NCI-H1092 treated with DMSO at 0.1 percent for 48 hours (cell line): Measurements from ENCODE around the gene ARID1B.
"Not testable (repeated sequence)": the region's sequence is repeated elsewhere in the genome, so short reads cannot be mapped to it uniquely, and the experiment has no call there.

Source experiments
- DNase-seq: peaks from one replicate; lab custom pipeline; 2025; lab: John Stamatoyannopoulos, UW

ARID1B gene

DNA sequence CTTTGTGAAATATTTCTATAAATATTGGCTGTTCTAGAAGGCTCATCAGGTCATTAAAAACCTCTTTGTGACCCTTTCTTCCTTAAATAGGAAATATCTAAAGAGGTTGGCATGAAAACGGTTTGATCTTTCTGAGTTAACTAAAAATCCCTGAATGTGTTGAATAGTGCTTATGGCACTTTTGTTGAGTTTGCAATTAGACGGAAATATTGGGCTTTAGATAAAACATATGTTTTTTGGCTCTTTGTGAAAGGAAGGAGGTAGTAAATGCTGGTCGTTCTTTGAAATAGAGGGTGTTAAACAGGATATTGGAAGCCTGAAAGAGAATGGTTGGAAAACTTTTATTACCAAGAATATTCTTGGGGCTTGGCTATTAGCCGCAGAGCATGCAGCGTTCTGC lies 163.0 kb downstream of the ARID1B start:
- DNase-seq = no peak

DNA sequence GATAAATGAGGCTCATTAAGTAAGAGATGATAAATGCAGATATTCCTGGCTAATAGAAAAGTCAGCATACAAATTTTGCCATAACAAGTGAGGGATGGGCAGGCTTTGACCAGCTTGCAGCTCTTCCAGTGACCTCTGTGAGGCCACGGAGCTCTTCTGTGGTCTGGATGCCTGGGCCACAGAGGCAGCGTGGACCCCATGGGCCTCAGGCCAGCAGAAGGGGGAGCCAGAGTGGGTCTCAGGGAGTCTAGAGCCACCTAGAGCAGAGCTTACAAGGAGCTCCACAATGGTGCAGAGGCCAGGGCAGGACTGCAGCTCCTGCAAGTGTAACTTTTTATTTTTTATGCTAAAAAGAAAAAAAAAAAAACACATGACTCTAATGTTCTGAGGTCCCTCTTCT lies 165.1 kb downstream of the ARID1B start:
- no peak for DNase-seq

DNA sequence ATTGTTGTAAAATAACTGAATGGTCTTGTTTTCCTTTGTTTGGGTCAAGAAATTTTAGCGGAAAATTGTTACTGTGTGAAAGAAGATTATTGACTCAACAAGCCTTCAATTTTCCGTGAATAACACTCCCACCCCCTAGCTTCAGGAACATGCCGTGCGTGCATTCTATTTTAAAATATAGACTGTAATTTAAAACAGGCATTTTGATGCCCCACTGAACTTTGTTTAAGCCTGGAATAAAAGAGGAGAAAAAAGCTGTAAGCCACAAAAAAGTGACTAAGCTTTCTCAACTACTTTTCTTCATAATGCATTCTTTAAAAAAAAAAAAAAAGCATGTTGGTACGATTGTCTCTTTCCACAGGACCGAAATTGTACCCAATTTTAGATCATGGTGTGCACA lies 166.0 kb downstream of the ARID1B start:
- no peak for DNase-seq

DNA sequence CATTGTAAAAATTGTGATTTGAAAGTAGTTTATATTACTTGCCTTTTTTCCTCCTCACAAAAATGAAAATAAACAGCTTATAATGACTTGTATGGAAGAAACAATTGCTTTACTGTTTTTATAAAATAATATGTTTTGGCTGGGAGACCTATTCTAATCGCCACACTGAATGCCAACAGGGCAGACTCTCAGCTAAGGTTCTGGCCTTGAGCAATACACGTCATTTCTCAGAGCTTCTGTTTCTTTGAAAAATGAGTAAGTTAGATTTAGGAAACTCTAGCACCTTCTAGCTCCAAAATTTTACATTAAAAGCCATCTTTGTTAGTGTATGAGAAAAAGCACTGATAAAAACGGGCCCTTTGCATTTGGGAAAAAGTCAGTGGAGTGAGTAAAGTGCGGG lies 166.6 kb downstream of the ARID1B start:
- no peak for DNase-seq

DNA sequence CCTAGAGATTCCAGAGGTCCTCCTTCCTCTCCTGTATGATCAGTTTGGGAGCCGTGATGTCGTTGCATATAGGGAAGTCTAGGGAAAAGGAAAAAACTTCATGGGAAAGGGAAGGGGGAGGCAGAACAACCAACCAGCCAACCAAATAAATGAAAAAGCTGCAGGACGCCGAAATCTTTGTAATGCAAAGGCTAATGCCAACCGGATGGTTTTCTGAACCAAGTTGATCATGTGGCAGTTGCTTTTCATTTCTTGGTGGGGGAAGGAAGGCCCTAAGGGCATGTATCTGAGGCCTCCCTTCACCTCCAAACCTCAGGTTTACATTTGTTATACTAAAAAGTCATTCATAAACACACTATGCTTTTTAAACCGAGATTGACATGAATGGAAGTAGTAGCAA lies 167.2 kb downstream of the ARID1B start:
- no peak for DNase-seq

DNA sequence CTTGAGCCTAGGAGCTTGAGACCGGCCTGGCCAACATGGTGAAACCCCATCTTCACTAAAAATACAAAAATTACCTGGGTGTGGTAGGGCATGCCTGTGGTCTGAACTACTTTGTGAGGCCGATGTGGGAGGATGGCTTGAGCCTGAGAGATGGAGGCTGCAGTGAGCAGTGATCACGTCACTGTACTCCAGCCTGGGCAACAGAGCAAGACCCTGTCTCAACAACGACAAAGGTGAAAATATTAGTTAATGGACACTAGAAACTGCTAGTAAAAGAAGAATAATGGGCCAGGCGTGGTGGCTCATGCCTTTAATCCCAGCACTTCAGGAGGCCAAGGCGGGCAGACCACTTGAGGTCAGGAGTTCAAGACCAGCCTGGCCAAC lies 168.6 kb downstream of the ARID1B start:
- DNase-seq = not testable (repeated sequence)

DNA sequence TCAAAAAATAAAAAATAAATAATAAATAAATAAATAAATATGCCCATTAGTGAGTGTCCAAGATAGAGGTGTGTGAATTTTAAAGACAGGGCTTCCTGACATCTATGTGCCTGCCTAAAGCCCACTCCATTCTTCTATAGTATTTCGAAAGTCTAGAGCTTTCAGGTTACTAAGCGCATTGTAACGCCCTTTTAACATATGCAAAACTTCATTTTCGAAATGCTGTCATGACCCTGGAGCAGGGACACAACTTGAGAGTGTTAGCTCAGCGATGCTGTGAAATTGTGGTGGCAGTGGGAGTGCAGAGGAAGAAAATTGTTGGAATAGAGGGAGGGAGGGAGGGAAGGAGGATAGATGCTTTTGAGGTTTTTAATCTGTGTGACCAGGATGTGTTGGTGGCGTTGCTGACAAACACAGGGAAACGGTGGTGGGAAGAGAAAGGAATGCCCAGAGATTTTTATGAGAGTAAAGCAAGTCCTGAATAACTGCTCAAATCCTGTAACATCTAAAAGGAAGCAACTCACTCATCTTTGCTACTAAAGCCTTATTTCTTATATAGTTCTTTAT lies 169.3 kb downstream of the ARID1B start:
- DNase-seq = no peak

DNA sequence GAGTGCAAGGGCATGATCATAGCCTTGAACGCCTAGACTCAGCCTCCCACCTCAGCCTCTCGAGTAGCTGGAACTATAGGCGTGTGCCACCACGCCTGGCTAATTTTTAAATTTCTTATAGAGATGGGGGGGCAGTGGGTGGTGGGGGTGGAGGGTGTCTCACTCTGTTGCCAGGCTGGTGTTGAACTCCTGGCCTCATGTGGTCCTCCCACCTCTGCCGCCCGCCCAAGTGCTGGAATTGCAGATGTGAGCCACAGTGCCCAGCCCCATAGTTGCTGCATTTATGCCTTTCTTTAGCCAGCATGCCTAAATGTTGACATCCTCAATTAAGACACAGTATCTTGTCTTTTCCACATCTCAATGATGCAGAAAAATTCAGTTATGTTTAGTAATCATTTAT lies 171.1 kb downstream of the ARID1B start:
- DNase-seq = no peak

DNA sequence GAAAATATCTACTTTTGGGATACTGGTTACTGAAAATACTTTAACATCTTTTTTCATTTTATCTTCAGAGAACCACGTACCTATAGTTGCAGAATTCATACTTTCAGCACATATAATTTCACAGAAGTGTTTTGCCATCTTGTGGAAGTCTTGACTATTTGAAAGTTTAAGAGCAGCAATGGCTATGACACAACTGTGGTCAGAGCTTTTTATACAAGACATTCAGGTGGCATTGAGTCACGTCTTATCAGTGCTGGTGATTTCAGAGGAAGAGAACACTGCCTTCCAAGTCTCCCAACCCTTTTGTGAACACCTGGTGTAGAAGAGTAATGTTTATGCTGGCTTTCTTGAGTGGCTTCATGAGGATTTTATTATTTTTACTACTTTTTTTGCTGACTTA lies 171.6 kb downstream of the ARID1B start:
- no peak for DNase-seq

DNA sequence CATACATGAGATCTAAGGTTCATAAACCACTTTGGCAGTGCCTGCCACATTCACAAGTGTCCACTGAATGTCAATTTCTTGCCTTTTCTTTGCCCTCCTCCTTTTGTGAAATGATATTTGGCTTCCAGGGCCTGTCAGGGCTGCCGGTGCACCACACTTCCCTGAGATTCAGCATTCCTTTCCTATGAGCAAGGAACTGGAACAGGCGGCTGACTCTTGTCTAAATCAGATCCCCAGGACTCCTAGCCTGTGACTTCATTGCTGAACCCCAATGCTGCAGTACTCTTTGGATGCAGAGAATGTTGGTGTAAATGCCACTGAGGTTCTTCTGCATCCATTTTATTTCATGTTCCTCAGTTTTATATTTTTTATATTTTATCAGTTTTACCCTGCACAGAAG lies 172.2 kb downstream of the ARID1B start:
- no peak for DNase-seq

DNA sequence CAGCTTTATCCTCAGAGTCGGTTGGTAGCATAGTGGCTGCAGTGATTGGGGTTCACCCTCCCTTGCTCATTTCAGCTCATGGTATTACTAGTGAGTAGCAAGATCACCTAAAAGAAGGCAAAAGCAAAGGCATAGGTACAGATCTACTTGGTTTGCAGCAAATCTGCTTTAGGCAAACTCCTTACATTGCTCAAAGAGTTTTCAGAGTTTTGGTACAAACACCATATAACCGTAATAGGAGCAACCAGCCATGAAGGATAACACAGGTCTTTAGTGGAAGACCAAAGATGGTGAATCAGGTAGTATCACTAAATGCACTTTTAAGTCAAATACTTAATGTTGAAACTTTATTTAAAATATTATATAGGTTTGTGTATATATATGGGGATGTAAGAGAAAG lies 172.9 kb downstream of the ARID1B start:
- DNase-seq = no peak

DNA sequence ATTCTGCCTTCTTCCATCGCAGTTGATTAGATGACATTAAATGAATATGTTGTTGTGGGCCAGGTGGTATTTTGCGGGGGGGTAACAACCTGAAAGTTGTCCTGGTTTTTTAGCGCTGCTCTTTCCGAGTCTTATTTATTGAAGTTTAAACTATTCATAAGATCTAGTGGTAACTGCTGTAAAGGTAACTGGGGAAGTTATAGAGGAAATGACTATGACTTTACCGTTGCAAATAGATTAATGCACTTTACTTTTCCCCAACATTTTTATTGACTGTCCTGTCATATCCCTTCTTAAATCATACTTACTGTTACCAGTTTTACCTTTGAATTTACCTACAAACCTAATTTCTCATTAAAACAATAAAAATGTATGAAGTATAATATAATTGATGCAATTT lies 173.4 kb downstream of the ARID1B start:
- DNase-seq = no peak

DNA sequence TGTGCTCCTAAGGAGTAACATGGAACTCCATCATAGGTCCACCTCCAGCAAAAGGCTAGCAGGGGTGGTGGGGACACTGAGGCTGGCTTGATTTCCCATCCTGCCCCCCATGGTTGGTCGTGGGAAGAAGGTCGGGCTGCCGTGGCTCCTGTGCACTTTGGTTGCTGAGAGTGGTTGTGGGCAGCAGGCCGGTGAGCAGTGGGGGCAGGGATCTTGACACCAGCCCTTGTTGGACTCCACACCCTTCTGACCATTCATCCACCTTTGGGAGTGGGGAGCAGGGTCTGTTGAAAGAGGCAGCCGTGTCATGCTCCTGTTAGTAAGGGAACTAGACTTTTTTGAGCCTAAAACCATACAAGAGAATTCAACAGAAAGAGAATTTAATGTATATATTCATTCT lies 175.2 kb downstream of the ARID1B start:
- no peak for DNase-seq

DNA sequence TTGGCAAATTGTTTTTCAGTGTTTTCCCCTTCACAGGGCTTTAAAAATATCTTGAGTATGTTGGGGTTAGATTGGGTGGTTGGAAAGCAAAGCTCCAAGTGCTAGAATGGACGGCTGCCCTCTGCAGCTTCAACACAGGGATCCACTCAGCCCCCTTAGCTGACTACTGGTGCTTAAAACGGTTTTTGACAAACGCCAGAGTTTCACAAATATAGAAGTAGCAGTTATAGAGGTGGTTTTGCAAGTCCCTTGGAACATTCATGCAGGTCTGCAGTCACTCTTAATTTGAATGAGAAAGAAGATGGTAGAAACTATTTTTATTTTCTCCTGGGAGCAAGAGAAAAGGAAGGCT lies 175.9 kb downstream of the ARID1B start:
- DNase-seq = peak; percentile 37

DNA sequence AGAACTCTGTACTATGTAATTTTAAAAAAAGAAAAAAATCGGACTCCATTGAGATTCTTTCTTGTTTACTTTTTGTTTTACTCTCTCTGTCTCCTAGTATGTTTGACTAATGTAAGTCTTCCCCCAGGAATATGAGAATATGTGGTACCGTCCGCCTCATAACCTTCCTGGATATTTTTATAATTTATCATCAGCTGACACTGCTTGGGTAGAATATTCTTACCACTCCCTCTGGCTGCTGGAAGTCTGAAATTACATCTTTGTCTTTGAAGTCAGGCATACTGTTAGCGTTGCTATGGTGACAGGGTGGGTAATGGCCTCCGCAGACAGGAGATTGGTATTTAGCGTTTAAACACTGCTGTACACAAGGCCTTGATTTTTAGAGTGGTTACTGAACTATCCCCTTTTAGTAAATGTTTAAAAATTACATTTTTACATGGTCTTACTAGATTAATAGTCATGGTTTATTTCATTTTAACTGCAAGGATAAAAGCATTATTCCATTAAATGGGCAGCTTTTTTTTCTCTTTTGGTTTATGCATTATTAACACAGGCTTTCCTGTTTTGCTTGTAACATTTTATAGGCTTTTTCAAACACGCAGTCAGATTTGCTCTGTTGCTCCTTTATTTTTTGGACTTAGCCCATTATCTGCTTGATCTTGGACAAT lies 176.4 kb downstream of the ARID1B start:
- peak; percentile 84 for DNase-seq

DNA sequence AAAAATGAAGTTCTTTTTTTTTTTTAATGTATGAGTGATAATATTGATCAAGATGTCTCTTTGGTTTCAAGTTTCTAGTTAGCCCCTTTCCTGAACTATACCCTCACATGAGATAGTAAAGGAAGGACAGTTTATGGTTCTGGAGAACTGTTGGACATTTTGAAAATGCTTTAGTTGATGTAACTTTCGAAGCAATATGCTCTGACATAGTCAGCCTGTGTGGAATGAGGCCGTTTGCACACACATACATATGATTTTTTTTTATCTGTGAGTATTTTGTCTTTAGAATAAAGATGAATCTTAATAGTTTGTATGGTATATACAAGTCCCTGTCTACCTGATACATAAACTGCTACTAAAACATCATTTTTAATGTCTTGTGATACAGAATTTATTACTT lies 177.0 kb downstream of the ARID1B start:
- no peak for DNase-seq

DNA sequence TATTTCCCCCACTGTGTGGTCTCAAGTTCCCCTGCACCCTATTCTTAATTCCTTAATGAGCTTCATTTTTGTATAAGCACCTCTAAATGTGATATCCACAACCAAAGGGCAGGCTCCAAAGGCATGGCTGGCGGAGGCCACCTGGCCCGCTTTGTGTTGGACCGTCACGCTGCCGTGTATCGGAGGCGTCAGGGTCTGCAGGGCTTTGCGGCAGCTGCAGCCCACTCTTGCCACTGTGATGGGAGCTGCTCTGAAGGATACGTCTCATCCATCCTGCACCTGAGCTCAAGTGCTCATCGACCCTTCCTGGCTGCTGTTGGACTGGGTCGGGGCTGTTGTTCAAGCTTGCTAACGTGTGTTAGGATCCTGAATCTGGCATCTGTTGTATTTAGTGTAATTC lies 177.6 kb downstream of the ARID1B start:
- DNase-seq = no peak

DNA sequence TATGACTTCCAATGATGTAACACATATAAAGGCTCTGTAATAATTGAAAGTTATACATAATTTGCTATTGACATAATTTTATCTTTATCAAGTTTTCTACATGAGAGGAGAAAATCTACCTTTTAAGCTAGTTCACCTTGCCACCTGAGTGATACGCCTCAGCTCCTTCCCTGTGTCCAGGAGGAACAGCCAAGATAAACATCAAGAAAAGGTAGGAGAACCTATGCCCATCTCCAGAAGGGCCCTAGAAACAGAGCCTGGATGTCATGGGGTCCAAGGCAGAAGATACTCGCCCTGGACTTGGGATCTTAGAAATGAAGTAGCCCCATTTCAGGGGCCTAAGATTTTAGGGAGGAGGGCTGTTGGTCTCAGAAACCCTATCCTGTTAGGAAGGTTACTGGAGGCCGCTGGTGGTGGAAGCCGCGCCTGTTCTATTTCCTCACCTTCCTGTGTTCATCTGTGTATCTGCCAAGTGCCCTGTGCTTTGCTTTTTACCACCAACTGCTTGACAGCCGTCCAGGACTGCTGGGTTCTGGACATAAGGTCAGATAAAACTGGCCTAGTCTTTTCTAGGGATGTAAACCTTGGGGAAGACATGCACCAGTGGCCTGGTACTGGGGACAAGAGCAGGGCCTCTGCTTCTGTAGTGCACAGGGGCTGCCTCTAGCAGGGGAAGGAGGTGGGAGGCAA lies 178.5 kb downstream of the ARID1B start:
- DNase-seq = no peak

DNA sequence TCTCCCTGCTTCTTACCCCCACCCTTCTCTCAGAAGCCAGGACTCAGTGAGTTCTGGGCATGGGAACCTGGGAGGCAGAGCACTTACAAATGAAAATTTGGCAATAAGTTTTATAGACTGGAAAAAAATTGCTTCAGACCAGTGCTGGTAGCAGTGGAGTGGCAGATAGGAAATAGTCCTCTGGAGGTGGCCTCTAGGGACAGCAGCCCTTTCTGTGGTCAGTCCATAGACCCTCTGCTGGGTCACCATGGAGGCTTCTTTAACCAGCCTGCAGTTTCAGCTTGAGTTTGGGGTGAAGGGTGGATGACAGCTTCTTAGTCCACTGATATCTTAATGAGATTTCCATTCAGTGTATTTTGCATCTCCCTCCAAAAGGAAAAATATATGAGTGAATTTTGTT lies 179.1 kb downstream of the ARID1B start:
- DNase-seq = no peak

DNA sequence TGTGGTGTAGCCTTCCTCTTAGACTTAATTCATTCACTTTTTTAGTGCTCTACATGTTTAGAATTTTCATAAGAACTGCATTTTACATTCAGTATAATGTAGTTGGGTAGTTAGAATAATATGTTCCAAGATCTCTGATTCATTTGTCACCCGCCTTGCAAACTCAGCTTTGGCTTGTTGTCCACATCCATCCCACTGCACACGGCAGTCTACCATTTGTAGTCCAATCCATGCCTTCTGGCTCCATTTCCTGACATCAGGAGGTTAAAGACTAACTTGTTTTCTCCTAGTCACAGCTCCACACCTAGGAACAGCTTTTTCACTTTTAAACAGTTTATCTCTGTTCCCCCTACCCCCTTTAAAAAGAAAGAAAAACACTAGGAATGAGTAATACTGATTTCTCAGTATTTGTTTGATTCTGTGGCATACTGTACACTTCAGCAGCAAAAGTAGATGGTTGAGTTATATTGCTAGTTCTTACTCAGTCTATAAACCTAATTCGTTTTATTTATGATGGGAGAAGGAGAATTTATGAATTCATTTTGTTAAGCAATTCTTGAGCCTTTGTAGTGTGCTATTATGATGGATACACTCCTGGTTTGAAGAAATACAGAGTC lies 180.9 kb downstream of the ARID1B start:
- no peak for DNase-seq

DNA sequence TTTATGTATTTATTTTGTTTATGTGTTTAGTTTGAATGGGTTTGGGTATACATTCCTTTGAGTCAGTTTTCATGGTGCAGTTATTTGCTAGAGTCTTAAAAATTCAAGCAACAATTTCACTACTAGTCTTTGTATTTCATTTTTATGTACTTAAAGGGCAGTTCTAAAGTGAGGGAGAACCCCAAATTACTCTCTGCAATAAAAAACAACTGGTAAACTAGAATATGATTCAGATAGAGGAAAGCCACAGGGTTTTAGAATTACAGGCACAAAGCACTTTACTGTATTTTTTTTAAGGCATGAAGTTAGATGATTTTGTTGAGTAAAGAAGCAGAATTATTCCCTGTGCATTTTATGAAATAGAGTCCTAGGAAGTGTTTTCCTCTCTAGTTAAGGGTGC lies 183.3 kb downstream of the ARID1B start:
- no peak for DNase-seq

DNA sequence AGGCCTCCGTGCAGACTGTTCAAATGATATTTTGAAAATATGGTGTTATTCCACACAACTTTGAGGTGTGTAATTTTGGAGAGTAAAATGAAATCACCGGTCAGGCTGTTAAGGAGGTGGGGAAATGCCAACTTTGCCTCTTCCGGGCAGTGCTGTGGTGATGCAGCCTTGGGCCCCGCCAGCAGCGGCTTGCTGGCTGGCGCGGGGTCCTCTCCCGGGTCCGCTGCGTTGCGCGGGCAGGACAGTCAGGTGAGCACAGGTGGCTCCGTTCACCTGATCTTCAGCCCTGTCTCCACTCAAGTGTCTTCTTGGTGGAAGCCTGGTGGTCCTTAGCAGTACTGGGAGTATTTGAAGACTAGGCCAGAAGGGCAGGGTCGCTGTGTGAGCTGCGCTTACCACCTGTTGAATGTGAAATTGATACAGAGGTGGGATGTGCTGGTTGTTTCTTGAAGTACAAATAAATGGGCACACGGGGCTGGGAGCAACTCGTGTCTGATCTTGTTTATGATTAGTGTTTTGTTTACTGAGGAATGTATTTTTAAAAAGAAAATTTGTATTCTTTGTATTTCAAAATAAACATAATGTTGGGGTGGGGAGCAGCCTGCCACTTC lies 184.2 kb downstream of the ARID1B start:
- DNase-seq = no peak
